Adrenal gland (tissue), 12 donors: Measurements from ENCODE around the gene DLGAP1. TPM values are rescaled to one million over a fixed set of nuclear protein-coding genes. Genes with fewer than 3 reads are reported as not detected.

Source experiments
- DNase-seq, 7 donors: peaks; one replicate each; pipeline ENCODE4 v3.0.0-alpha.2; 2019 to 2020
- H3K27ac ChIP-seq, 5 donors: fragments of 200-600 bp; sonication (generic) in 4 of 5; 1 replicate in 3 of 5; 2 replicates in 2 of 5; pipeline versions ENCODE4 v1.5.1 to v1.8.0; 2016 to 2020; ENCODE audit warnings: mild to moderate bottlenecking in 1 of 5
- H3K27me3 ChIP-seq: fragments of 200-600 bp; 2 replicates; pipeline ENCODE4 v1.8.0; 2021
- H3K36me3 ChIP-seq, 2 donors: fragments of 200-600 bp; replicated peaks in 1 of 2; 1 replicate in 1 of 2; 2 replicates in 1 of 2; pipeline versions ENCODE4 v1.5.1 to v1.8.0; 2018 to 2022
- H3K4me1 ChIP-seq, 2 donors: fragments of 200-600 bp; replicated peaks in 1 of 2; 1 replicate in 1 of 2; 2 replicates in 1 of 2; pipeline versions ENCODE4 v1.5.1 to v1.8.0; 2018 to 2021
- H3K4me3 ChIP-seq, 4 donors: fragments of 200-600 bp; sonication (generic) in 3 of 4; one replicate each; pipeline ENCODE4 v1.5.1; 2016 to 2018
- H3K9me3 ChIP-seq, 3 donors: fragments of 200-600 bp; sonication (generic) in 1 of 3; replicated peaks in 1 of 3; 1 replicate in 2 of 3; 2 replicates in 1 of 3; pipeline versions ENCODE4 v1.5.1 to v1.8.0; 2016 to 2021
- POLR2A ChIP-seq, 2 donors: fragments of 450-650 bp; IDR thresholded peaks; one replicate each; pipeline ENCODE4 v1.6.1; 2017; ENCODE audit warnings: antibody characterized with exemption in 2 of 2, mild to moderate bottlenecking in 2 of 2, moderate library complexity in 1 of 2
- WGBS, 4 donors: extraction: QIAGEN DNeasy Blood & Tissue Kit in 2 of 4; methylation state at CpG; one replicate each; pipeline versions ENCODE4 v1.1.5 to v1.1.7; 2013 to 2017; 5-methylcytosine and 5-hydroxymethylcytosine counted together
- intact Hi-C, 2 donors: fragments of 100-400 bp; cut with DNase I; formaldehyde crosslinking; loops; one replicate each; pipeline versions ENCODE4 v1.14.1 to v1.15.0; 2022 to 2023
- polyA plus RNA-seq, 3 donors: library from polyadenylated mRNA; stranded (reverse); fragments of 200-250 nt in 2 of 3; fragments of 350-450 nt in 1 of 3; fragmentation: Illumina TruSeq in 1 of 3; extraction: RNeasy Lipid Tissue Mini Kit (QIAGEN cat#74804) in 1 of 3; gene quantifications; one replicate each; pipeline ENCODE4 v1.2.3, GENCODE V29; 2013 to 2014
- total RNA-seq, 9 donors: library from RNA; depleted of rRNA in 4 of 9; stranded (reverse); fragments of >200 nt in 4 of 9; fragments of 120-200 nt in 1 of 9; fragmentation: NEBNext Ultra II Directional in 1 of 9; extraction: Animal tissue kit (Norgen Biotek cat#: 25700) in 1 of 9; gene quantifications; one replicate each; pipeline versions ENCODE4 v1.1.0 to v1.2.4, GENCODE V29; 2013 to 2023
- TF ChIP-seq, protein P1 (sequence below), 6 experiments: fragments of 450-650 bp in 4 of 6; fragments of 200-600 bp in 2 of 6; sonication (generic) in 1 of 6; IDR thresholded peaks; 1 replicate in 5 of 6; 2 replicates in 1 of 6; pipeline versions ENCODE4 v1.5.1 to v1.8.0; 2016 to 2021; ENCODE audit warnings: antibody characterized with exemption in 6 of 6, mild to moderate bottlenecking in 2 of 6, moderate library complexity in 1 of 6
- donor health status: healthy with polysubstance abuse.
- donor health status: Bipolar disorder and iron deficiency.
- donor health status: DM: yes; HTN: yes; CAD: no.
- donor health status: DM: no; HTN: no; CAD: no.
- donor health status: DM: no; HTN: no; CAD: no.
- donor health status: DM: yes; HTN: yes; CAD: no.

The DLGAP1 gene
- total and polyA plus RNA-seq, 12 donors, result 1.7 to 30.9 (median 12.9) TPM

DNA sequence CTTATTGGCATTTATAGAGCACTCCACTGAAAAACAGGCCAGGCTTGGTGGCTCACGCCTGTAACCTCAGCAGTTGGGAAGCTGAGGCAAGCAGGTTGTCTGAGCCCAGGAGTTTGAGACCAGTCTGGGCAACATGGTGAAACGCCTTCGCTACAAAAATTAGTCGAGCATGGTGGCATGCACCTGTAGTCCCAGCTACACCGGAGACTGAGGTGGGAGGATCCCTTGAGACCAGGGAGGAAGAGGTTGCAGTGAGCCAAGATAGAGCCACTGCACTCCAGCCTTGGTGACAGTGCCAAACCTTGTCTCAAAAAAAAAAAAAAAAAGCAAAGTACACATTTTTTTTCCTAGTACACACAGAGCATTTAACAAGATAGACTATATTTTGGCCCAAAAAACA lies 909.0 kb downstream of the DLGAP1 start:
- 84 to 92% (median 89%) methylated on average over 5 of the region's 5 CpGs for WGBS, 4 donors
- Histone ChIP-seq H3K4me1 (no peaks in the 10 kb centered on the region), H3K4me3 (no peak overlapping the region), H3K9me3 (no peaks in the 10 kb centered on the region), H3K27me3 (no peaks in the 10 kb centered on the region), H3K36me3 (no peaks in the 10 kb centered on the region), H3K27ac (no peak overlapping the region)
- intact Hi-C loops, result no loop called here
- no peak for DNase-seq
- TF ChIP-seq, protein P1, sequence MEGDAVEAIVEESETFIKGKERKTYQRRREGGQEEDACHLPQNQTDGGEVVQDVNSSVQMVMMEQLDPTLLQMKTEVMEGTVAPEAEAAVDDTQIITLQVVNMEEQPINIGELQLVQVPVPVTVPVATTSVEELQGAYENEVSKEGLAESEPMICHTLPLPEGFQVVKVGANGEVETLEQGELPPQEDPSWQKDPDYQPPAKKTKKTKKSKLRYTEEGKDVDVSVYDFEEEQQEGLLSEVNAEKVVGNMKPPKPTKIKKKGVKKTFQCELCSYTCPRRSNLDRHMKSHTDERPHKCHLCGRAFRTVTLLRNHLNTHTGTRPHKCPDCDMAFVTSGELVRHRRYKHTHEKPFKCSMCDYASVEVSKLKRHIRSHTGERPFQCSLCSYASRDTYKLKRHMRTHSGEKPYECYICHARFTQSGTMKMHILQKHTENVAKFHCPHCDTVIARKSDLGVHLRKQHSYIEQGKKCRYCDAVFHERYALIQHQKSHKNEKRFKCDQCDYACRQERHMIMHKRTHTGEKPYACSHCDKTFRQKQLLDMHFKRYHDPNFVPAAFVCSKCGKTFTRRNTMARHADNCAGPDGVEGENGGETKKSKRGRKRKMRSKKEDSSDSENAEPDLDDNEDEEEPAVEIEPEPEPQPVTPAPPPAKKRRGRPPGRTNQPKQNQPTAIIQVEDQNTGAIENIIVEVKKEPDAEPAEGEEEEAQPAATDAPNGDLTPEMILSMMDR (IDR thresholded peaks at IDR 0.05), result no peak
- TF ChIP-seq POLR2A (IDR thresholded peaks at IDR 0.05), result no peak

GRCh38 chr18:3544537-3544936 lies 910.6 kb downstream of the DLGAP1 start:
- intact Hi-C loops, result no loop called here
- H3K4me1 ChIP-seq, result no peaks in the 10 kb centered on the region
- no peak overlapping the region for H3K4me3 ChIP-seq
- TF ChIP-seq, protein P1 (IDR thresholded peaks at IDR 0.05), result no peak
- no peak for TF ChIP-seq POLR2A (IDR thresholded peaks at IDR 0.05)
- no peak overlapping the region for H3K27ac ChIP-seq
- no peaks in the 10 kb centered on the region for H3K36me3 ChIP-seq
- DNase-seq, result no peak
- WGBS, 4 donors, result 93 to 97% (median 96%) methylated on average over 2 of the region's 2 CpGs
- no peaks in the 10 kb centered on the region for H3K27me3 ChIP-seq
- no peaks in the 10 kb centered on the region for H3K9me3 ChIP-seq

GRCh38 chr18:3541549-3542386 lies 913.3 kb downstream of the DLGAP1 start:
- Histone ChIP-seq H3K36me3 (no peaks in the 10 kb centered on the region), H3K4me1 (peaks cover 0 to 10% of the 10 kb centered on the region in 2 donors), H3K4me3 (no peak overlapping the region), H3K27ac (no peak overlapping the region), H3K27me3 (no peaks in the 10 kb centered on the region), H3K9me3 (no peaks in the 10 kb centered on the region)
- TF ChIP-seq, protein P1 (IDR thresholded peaks at IDR 0.05), result no peak
- TF ChIP-seq POLR2A (IDR thresholded peaks at IDR 0.05), result no peak
- DNase-seq, result no peak
- WGBS, 4 donors, result 88 to 92% (median 89%) methylated on average over 5 of the region's 5 CpGs
- intact Hi-C loops, result no loop called here

DNA sequence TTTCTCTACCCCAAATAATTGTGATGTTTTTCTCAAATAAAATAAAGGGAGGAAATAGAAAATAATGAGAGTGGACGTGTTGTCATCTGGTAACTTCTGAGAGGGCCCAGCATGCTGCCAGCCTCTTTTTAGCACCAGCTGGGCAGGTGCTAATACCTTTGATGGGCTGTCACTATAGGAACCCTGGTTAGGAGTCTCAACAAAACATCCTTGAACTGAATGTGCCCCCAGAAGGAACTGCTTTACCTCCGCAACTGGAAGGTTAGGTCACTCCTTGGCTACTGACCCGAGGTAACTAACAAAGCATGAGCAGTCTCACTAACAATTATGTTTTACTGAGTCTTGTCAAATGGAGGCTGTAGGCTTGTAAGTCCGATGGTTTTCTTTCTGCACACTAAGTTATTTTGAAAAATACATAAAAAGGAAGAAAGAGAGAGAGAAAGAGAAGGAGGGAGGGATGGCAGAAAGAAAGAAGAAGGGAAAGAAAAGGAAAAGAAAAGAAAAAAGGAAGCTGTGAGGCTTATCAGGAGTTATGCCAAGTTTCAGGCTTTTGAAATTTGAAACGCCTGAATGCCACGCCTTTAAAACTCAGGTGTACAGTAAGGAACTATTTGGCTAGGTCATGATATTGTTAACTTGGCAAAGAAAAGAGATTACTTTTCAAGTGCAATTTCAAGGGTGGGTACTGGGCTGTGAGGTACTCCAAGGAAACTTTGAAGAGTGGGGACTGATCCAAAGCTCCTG lies 914.1 kb downstream of the DLGAP1 start:
- no peak for DNase-seq
- Histone ChIP-seq H3K4me3 (no peak overlapping the region), H3K9me3 (no peaks in the 10 kb centered on the region), H3K36me3 (no peaks in the 10 kb centered on the region), H3K27me3 (no peaks in the 10 kb centered on the region), H3K4me1 (peaks cover 0 to 10% of the 10 kb centered on the region in 2 donors), H3K27ac (no peak overlapping the region)
- intact Hi-C loops, result no loop called here
- TF ChIP-seq, protein P1 (IDR thresholded peaks at IDR 0.05), result no peak
- no peak for TF ChIP-seq POLR2A (IDR thresholded peaks at IDR 0.05)
- WGBS, 4 donors, result 73 to 84% (median 79%) methylated on average over 6 of the region's 6 CpGs
